NCI-H2029 (cell line): ENCODE measurements around the gene CDH13.

Experiments used
- DNase-seq: peaks from one replicate; lab custom pipeline; 2025; lab: John Stamatoyannopoulos, UW

CDH13 gene

GRCh38 chr16:83623091-83623730, 996.4 kb downstream of the CDH13 start:
- no peak for DNase-seq

- DNase-seq = peak; percentile 67
These were observed 997.1 kb downstream of the CDH13 start for GRCh38 chr16:83623892-83624291.

GRCh38 chr16:83624429-83625120, 997.8 kb downstream of the CDH13 start:
- peak; percentile 10 for DNase-seq

GRCh38 chr16:83626204-83626603, 999.4 kb downstream of the CDH13 start:
- no peak for DNase-seq

GRCh38 chr16:83626676-83627075, 999.9 kb downstream of the CDH13 start:
- DNase-seq = no peak

DNA sequence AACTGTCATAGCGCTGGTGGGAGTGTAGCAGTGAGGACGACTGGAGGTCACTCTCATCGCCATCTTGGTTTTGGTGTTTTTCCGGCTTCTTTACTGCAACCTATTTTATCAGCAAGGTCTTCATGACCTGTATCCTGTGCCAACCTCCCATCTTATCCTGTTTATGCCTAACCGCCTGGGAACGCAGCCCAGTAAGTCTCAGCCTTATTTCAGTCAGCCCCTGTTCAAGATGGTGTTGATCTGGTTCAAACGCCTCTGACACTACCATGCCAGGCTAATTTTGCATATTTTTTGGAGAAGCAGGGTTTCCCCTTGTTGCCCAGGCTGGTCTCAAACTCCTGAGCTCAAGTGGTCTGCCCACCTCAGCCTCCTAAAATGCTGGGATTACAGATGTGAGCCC, 1001.2 kb downstream of the CDH13 start:
- DNase-seq = no peak

- DNase-seq = no peak
These were observed 1002.7 kb downstream of the CDH13 start for GRCh38 chr16:83629426-83629825.

DNA sequence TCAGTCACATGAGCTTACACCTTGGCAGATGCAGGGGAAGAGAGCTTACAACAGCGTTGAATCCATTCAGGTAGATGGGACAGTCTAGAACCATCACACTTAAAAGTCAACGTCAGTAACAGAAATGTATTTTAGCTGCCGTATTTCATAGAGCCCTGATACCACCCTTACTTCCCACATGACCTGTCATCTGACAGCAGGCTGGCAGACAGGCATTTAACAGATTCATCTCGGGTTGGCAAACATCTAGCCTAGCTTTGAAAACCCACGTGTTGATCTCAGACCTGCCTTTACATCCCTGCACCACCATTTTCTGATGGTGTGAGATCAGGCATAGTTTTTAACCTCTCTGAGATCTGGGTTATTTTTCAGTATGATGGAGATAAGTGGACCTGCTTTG, 1003.1 kb downstream of the CDH13 start:
- no peak for DNase-seq

DNA sequence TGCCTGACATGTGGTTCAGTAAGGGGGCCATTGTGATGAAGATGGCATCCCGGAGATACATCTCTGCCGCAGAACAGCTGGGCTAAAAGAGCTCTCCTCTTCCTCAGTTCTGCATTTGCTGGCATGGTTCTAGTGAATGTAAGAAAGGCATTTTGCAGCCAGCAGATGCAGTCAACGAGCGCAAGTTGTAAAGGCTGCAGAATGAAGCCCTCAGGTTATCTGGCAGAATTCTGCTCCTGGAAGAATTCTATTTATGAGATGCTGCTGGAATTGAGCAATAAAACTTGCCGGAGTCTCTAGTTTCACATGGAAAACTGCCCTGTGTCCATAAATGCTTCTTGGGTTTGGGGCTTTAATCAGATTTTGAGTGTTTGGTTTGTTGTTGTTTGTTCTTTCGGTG, 1004.2 kb downstream of the CDH13 start:
- DNase-seq = no peak

DNA sequence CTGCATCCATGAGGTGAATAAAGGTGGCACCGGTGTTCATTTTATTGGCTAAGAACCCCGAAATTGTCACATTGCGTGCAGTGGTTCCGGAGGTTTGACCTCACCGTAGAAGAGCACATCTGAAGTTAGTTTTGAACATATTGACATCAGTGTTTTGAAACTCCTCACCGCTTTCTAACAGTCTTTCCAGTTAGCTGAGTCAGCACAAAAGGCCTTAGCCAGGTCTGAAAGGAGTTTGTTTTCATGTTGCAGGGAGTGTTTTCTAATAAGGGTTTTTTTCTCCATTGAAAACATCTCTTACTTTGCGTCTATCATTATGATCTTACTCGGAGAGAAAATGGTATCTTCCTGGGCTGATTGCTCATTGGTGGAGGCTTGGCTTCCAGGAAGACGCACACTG, 1006.5 kb downstream of the CDH13 start:
- no peak for DNase-seq

DNA sequence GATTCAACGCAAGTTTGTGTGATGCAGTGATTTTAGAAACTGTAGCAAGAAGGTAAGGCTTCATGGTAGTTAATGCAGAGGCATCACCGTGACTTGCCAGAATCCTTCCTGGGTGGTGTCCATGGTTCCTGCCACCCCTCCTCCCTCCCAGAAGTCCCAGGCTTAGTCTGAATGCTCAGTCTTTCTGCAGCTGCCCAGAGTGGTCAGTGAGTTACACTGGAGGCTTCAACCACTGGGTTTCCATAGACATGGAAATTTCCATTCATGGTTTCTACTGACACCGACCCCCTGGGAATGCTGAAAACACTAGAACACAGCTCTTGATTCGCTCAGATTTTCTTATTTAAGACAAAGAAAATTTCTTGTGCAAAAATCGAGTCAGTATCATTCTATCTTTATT, 1021.6 kb downstream of the CDH13 start:
- DNase-seq = no peak

DNA sequence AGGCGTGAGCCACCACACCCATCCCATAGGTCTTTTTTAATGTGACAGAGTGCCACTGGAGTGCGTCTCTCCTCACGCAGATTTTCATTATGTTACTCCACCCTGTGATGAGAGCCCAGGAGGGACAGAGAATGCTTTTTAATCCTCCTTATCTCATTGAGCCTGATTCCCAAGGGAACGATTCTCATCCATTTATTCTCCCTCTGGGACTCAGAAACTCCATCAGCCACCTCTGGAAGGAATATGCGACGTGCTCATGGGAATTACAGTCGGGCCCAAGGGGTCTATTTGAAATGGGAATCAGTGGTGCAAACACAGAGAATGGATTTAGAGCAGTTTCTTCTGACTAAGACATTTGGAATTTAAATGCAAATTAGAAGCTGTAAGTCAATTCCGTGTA, 1025.1 kb downstream of the CDH13 start:
- DNase-seq = no peak

GRCh38 chr16:83652943-83653342, 1026.2 kb downstream of the CDH13 start:
- no peak for DNase-seq

- DNase-seq = no peak
These were observed 1027.0 kb downstream of the CDH13 start for GRCh38 chr16:83653785-83654184.

GRCh38 chr16:83660282-83660681, 1033.5 kb downstream of the CDH13 start:
- no peak for DNase-seq

GRCh38 chr16:83661656-83662055, 1034.9 kb downstream of the CDH13 start:
- no peak for DNase-seq

DNA sequence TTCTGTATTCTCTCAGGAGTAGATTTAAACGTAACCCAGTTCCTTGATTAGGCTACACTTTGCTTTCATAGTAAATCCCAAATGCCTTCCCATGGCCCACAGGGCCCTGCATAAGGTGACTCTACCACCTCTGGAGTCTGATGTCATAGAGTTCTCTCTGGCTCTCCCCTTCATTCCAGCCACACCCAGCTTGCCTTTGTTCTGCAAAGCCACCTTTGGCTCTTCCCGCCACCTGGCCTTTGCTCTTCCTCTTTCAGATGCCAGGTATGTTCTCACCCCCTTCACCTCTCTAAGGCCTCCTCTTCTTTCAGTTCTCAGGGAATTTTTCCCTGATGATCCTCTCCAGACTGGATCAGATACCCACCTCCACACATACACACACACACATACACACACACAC, 1039.7 kb downstream of the CDH13 start:
- peak; percentile 80 for DNase-seq

- DNase-seq = no peak
These were observed 1042.7 kb downstream of the CDH13 start for GRCh38 chr16:83669456-83669855.

- no peak for DNase-seq
These were observed 1048.3 kb downstream of the CDH13 start for GRCh38 chr16:83674931-83675535.

DNA sequence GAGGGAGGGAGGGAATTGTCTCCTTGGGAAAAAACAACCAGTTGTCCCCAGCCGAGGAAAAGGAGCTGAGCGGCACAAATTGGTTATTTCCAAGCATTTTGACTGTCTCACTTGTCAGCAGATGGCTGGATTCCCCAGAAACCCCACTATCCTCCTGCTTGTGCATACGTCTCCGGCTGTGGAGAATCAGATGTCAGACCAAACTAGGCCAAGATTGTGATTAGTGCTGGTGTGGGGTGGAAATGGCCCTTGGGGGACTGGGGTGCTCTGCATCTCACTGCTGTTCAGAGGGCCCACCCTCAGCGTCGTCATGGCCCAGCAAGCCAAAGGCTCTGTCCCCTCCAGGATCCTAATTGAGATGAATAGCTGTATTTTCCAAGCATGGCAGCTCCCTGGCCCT, 1049.3 kb downstream of the CDH13 start:
- no peak for DNase-seq

GRCh38 chr16:83680980-83681379, 1054.2 kb downstream of the CDH13 start:
- DNase-seq = no peak

DNA sequence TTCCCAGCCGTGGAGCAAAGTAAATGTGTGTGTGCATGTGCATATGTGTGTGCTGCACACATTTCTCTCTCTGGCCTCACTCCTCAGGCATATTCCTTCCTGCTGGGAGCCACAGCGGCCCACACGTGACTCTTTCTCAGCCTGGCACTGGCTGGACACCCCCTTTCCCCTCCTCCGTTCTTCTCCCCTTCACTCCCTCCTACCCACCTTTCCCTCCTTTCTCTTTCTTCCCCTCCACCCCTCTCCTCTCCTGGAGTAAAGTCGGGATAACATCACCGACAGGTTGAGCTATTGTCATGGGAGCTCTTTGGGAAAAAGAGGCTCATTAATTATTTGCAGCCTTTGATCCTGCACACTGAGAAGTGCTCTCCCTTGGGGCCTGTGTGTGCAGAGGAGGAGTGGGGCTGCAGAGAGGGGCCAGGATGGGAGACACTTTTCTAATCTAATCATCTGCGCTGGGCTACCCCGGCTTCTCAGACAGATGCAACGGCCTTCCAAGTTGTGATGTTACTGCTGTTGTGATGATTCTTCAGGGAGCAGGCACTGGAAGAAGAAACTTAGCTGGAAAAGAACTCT, 1054.7 kb downstream of the CDH13 start:
- no peak for DNase-seq
